MM.1S (cell line): Measurements from ENCODE around the gene EID2.

Experiments
- EZH2 ChIP-seq: fragments of 300-600 bp; sonication (generic); optimal IDR thresholded peaks from 2 replicates; pipeline ENCODE3; 2017; ENCODE audit warnings: low read depth, mild to moderate bottlenecking, antibody characterized with exemption, low read length, mixed read lengths
- EZH2phosphoT487 ChIP-seq: fragments of 300-600 bp; sonication (generic); IDR thresholded peaks from 2 replicates; pipeline ENCODE4 v1.6.1; 2018; ENCODE audit warnings: antibody characterized with exemption, low read length
- TF ChIP-seq, protein P1 (sequence below): fragments of 300-600 bp; sonication (generic); IDR thresholded peaks from 2 replicates; pipeline ENCODE4 v1.5.1; 2016; ENCODE audit warnings: antibody characterized with exemption, low read length, mixed read lengths

DNA sequence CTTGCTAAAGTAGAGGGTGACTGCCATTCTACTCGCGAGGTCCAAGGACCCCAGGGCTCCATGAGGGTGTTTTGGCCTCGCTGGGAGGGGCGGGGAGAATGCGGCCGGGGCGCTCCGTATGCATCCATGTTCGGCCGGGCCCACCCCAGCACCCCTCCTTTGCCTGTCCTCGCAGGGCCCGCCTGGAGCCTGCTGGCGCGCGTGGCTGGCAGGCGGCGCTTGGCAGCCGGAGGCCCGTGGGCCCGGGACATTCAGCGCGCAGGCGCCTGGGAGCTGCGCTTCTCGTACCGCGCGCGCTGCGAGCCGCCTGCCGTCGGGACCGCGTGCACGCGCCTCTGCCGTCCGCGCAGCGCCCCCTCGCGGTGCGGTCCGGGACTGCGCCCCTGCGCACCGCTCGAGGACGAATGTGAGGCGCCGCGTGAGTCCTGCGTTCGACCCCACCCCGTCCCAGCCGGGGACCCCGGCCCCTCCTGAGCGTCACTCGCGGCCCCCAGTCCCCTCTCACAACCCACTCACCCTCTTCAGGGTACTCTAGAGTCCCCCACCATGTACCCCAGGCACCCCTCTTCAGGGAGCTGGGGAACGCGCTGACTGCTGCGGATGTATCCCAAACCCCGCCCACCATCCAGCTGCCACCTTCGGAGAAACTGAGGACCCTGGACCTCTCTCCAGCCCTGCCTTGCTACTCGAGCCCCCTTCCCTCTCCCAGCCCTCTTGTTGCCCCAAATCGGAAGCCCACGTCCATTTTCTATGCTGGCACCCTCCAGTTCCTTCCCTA is 37.1 kb downstream of the EID2 start:
- TF ChIP-seq, protein P1, sequence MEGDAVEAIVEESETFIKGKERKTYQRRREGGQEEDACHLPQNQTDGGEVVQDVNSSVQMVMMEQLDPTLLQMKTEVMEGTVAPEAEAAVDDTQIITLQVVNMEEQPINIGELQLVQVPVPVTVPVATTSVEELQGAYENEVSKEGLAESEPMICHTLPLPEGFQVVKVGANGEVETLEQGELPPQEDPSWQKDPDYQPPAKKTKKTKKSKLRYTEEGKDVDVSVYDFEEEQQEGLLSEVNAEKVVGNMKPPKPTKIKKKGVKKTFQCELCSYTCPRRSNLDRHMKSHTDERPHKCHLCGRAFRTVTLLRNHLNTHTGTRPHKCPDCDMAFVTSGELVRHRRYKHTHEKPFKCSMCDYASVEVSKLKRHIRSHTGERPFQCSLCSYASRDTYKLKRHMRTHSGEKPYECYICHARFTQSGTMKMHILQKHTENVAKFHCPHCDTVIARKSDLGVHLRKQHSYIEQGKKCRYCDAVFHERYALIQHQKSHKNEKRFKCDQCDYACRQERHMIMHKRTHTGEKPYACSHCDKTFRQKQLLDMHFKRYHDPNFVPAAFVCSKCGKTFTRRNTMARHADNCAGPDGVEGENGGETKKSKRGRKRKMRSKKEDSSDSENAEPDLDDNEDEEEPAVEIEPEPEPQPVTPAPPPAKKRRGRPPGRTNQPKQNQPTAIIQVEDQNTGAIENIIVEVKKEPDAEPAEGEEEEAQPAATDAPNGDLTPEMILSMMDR: peak; percentile 76
- TF ChIP-seq EZH2 (no peak), EZH2phosphoT487 (no peak)
